ENCODE data around the gene THUMPD3.

GRCh38 chr3:9430733-9431132 lies 67.9 kb downstream of the THUMPD3 start:
- TF ChIP-seq TEAD4 (IDR thresholded peaks at IDR 0.05; ENCODE audit: low read length) = no peak
- TF ChIP-seq TEAD4 (CRISPR knock-in tag; IDR thresholded peaks at IDR 0.05; ENCODE audit: borderline replicate concordance) = no peak
- no peak for TF ChIP-seq SMAD1 (IDR thresholded peaks at IDR 0.05; ENCODE audit: low read depth, low read length, partially characterized antibody)
- no peak for TF ChIP-seq BCL6 (CRISPR knock-in tag; IDR thresholded peaks at IDR 0.05)
- no peak for TF ChIP-seq ZBTB7A (IDR thresholded peaks at IDR 0.05; ENCODE audit: borderline replicate concordance, control insufficient read depth, low read depth, low read length)
- TF ChIP-seq NR3C1 (CRISPR knock-in tag; IDR thresholded peaks at IDR 0.05) = no peak
- no peak for TF ChIP-seq ZNF121 (CRISPR knock-in tag; conservative IDR thresholded peaks at IDR 0.05)
- no peak for TF ChIP-seq RB1 (IDR thresholded peaks at IDR 0.05; ENCODE audit: low read depth)
- TF ChIP-seq MXI1 (IDR thresholded peaks at IDR 0.05; ENCODE audit: low read depth, low read length) = no peak
- no peak for TF ChIP-seq SIN3A (IDR thresholded peaks at IDR 0.05; ENCODE audit: borderline replicate concordance in 2 of 2, control insufficient read depth in 1 of 2, low read depth in 2 of 2, low read length in 2 of 2)
- no peak for TF ChIP-seq CREB3 (tag; conservative IDR thresholded peaks at IDR 0.05; ENCODE audit: low read depth)
- TF ChIP-seq POLR2AphosphoS5 (IDR thresholded peaks at IDR 0.05; ENCODE audit: control insufficient read depth, insufficient read depth, low read depth, low read length) = no peak
